K562 (cell line): Measurements from ENCODE around the gene SEC16A.

Source experiments
- BRCA1 ChIP-seq, 2 experiments: fragments of 450-650 bp in 1 of 2; sonication (generic) in 1 of 2; formaldehyde crosslinking in 1 of 2; IDR thresholded peaks; 2 replicates each; pipeline versions ENCODE4 v1.5.0 to v1.6.1; 2017 to 2020; ENCODE audit warnings: mild to moderate bottlenecking in 1 of 2, missing genetic modification reagents in 1 of 2
- CREB1 ChIP-seq, 2 experiments: sonication (generic) in 1 of 2; formaldehyde crosslinking in 1 of 2; IDR thresholded peaks; 2 replicates each; pipeline versions ENCODE4 v1.6.1 to v1.8.0; 2012 to 2022; ENCODE audit warnings: inconsistent platforms in 1 of 2, mild to moderate bottlenecking in 1 of 2, missing genetic modification reagents in 1 of 2, moderate library complexity in 1 of 2
- POLR2AphosphoS5 ChIP-seq: IDR thresholded peaks from 2 replicates; pipeline ENCODE4 v1.6.1; 2011; ENCODE audit warnings: mild to moderate bottlenecking, low read depth, low read length, moderate library complexity; ENCODE audit not compliant: control insufficient read depth, insufficient read depth
- TF ChIP-seq, protein P1 (sequence below), 3 experiments: IDR thresholded peaks in 2 of 3; conservative IDR thresholded peaks in 1 of 3; 2 replicates each; pipeline ENCODE4 v1.5.1; 2011 to 2012; ENCODE audit warnings: low read length in 3 of 3, mild to moderate bottlenecking in 3 of 3, control low read depth in 2 of 3, improper control_type of control experiment in 1 of 3, inconsistent platforms in 1 of 3, low read depth in 1 of 3, mixed read lengths in 1 of 3, moderate library complexity in 1 of 3; ENCODE audit not compliant: insufficient read depth in 2 of 3
- TF ChIP-seq, protein P2 (sequence below): sonication (generic); formaldehyde crosslinking; IDR thresholded peaks from 2 replicates; pipeline ENCODE4 v1.8.1; 2023; ENCODE audit warnings: mild to moderate bottlenecking, missing genetic modification reagents

DNA sequence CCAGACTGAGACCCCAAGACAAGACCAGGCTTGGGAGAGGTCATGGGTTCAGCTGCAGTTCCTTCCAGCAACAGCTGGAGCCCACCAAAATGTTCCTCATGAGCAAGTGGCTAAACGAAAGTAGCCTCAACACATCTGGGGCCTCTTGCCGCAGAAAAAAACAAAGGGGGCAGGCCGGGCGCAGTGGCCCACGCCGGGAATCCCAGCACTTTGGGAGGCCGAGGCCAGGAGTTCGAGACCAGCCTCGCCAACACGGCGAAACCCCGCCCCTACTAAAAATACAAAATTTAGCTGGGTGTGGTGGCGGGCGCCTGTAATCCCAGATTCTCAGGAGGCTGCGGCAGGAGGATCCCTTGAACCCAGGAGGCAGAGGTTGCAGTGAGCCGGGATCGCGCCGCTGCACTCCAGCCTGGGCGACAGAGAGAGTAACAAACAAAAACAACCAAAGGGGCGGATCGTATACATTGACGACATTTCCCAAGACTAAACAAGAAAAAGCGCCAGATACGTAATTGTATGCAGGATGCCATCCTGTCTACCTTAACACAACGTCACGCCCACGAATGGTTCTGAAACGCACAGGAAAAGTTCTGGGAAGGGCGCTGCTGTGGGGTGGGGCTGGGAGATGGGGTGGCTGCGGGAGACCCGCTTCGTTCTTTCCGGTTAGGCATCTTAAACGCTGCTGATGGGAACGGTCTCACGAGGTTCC is 44.8 kb downstream of the SEC16A start:
- TF ChIP-seq BRCA1 (IDR thresholded peaks at IDR 0.05) (no peak), BRCA1 (CRISPR knock-in tag; IDR thresholded peaks at IDR 0.05) (0 out of 2 replicates have a peak, but pooled peaks have one; percentile 50), CREB1 (IDR thresholded peaks at IDR 0.05) (no peak), CREB1 (CRISPR knock-in tag; IDR thresholded peaks at IDR 0.05) (no peak), POLR2AphosphoS5 (no peak)
- TF ChIP-seq, protein P1, sequence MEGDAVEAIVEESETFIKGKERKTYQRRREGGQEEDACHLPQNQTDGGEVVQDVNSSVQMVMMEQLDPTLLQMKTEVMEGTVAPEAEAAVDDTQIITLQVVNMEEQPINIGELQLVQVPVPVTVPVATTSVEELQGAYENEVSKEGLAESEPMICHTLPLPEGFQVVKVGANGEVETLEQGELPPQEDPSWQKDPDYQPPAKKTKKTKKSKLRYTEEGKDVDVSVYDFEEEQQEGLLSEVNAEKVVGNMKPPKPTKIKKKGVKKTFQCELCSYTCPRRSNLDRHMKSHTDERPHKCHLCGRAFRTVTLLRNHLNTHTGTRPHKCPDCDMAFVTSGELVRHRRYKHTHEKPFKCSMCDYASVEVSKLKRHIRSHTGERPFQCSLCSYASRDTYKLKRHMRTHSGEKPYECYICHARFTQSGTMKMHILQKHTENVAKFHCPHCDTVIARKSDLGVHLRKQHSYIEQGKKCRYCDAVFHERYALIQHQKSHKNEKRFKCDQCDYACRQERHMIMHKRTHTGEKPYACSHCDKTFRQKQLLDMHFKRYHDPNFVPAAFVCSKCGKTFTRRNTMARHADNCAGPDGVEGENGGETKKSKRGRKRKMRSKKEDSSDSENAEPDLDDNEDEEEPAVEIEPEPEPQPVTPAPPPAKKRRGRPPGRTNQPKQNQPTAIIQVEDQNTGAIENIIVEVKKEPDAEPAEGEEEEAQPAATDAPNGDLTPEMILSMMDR (IDR thresholded peaks at IDR 0.05 in 2 of 3, conservative IDR thresholded peaks at IDR 0.05 in 1 of 3; ENCODE audit: insufficient read depth in 2 of 3, low read depth in 1 of 3, low read length in 3 of 3), result no peak
- TF ChIP-seq, protein P2, sequence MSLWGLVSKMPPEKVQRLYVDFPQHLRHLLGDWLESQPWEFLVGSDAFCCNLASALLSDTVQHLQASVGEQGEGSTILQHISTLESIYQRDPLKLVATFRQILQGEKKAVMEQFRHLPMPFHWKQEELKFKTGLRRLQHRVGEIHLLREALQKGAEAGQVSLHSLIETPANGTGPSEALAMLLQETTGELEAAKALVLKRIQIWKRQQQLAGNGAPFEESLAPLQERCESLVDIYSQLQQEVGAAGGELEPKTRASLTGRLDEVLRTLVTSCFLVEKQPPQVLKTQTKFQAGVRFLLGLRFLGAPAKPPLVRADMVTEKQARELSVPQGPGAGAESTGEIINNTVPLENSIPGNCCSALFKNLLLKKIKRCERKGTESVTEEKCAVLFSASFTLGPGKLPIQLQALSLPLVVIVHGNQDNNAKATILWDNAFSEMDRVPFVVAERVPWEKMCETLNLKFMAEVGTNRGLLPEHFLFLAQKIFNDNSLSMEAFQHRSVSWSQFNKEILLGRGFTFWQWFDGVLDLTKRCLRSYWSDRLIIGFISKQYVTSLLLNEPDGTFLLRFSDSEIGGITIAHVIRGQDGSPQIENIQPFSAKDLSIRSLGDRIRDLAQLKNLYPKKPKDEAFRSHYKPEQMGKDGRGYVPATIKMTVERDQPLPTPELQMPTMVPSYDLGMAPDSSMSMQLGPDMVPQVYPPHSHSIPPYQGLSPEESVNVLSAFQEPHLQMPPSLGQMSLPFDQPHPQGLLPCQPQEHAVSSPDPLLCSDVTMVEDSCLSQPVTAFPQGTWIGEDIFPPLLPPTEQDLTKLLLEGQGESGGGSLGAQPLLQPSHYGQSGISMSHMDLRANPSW (CRISPR knock-in tag), result no peak
